HCT116 (cell line): Measurements from ENCODE around the gene PRKAG2. TPM values are rescaled to one million over a fixed set of nuclear protein-coding genes. Genes with fewer than 3 reads are reported as not detected.

Source experiments
- ATAC-seq: fragments of 200-7000 bp; cut with Tn5 transposase; 2 replicates; pipeline ENCODE4 v1.9.1; 2020; ENCODE audit warnings: mild to moderate bottlenecking, moderate library complexity
- BruUV-seq: library from RNA; stranded (reverse); fragments of 400-500 nt; replicated peaks from 2 replicates; lab custom pipeline; 2021; lab: Mats Ljungman, UMichigan
- CTCF ChIA-PET: fragments of 300-600 bp; sonication (Branson Sonifier 250); formaldehyde crosslinking; loops from one replicate; lab custom pipeline; 2021; ENCODE audit warnings: antibody characterized with exemption; lab: Charles Lee
- POLR2A ChIA-PET: fragments of 300-600, 350-600 bp; sonication (Branson Sonifier 250); formaldehyde crosslinking; loops from one replicate; lab custom pipeline; 2021; ENCODE audit warnings: antibody characterized with exemption; lab: Charles Lee
- RAD21 ChIA-PET, 2 experiments: fragments of 300-600 bp; sonication (Branson Sonifier 250); formaldehyde crosslinking; loops; one replicate each; lab custom pipeline; 2023; ENCODE audit warnings: low total read pairs in 2 of 2; ENCODE audit not compliant: uncharacterized antibody in 2 of 2, unreplicated experiment in 2 of 2, low non-redundant PET in 1 of 2; lab: Charles Lee
- DNase-seq: peaks from one replicate; pipeline ENCODE4 v3.0.0-alpha.2; 2010; ENCODE audit warnings: low read depth, low spot score
- H2AFZ ChIP-seq: fragments of 200-600 bp; shearing (Covaris generic), sonication (generic); 2 replicates; pipeline ENCODE4 v1.6.1; 2017; ENCODE audit warnings: low read depth, mixed run types, mixed read lengths, antibody characterized with exemption, low read length; ENCODE audit not compliant: poor library complexity, severe bottlenecking
- H3K27ac ChIP-seq: 2 replicates; pipeline ENCODE4 v1.5.1; 2012; ENCODE audit warnings: low read depth, low read length
- H3K27me3 ChIP-seq: fragments of 200-600 bp; sonication (generic); 2 replicates; pipeline ENCODE4 v1.6.1; 2016; ENCODE audit warnings: mixed run types, low read length, mixed read lengths; ENCODE audit not compliant: insufficient read depth
- H3K36me3 ChIP-seq, 2 experiments: fragments of 200-500 bp in 1 of 2; fragments of 200-600 bp in 1 of 2; sonication (Bioruptor generic) in 1 of 2; sonication (generic) in 1 of 2; 2 replicates each; pipeline versions ENCODE4 v1.5.1 to v1.6.1; 2014 to 2016; ENCODE audit warnings: low read length in 2 of 2, inconsistent platforms in 1 of 2, mixed read lengths in 1 of 2, mixed run types in 1 of 2; ENCODE audit not compliant: insufficient read depth in 2 of 2, control insufficient read depth in 1 of 2
- H3K4me1 ChIP-seq, 2 experiments: fragments of 200-600 bp in 1 of 2; sonication (generic) in 1 of 2; 2 replicates each; pipeline versions ENCODE4 v1.5.1 to v1.6.1; 2012 to 2017; ENCODE audit warnings: low read length in 2 of 2, inconsistent platforms in 1 of 2, mild to moderate bottlenecking in 1 of 2, mixed read lengths in 1 of 2, mixed run types in 1 of 2, moderate library complexity in 1 of 2; ENCODE audit not compliant: insufficient read depth in 2 of 2, control insufficient read depth in 1 of 2
- H3K4me2 ChIP-seq: fragments of 200-600 bp; sonication (generic); 2 replicates; pipeline ENCODE4 v1.6.1; 2017; ENCODE audit warnings: mixed run types, low read length, mixed read lengths
- H3K4me3 ChIP-seq, 2 experiments: fragments of 200-600 bp in 1 of 2; sonication (generic) in 1 of 2; replicated peaks in 1 of 2; 2 replicates each; pipeline ENCODE4 v1.5.1; 2011 to 2016; ENCODE audit warnings: low read length in 2 of 2, control low read depth in 1 of 2, low read depth in 1 of 2, mild to moderate bottlenecking in 1 of 2, mixed read lengths in 1 of 2, mixed run types in 1 of 2
- H3K79me2 ChIP-seq: fragments of 200-600 bp; sonication (generic); 2 replicates; pipeline ENCODE4 v1.6.1; 2017; ENCODE audit warnings: mild to moderate bottlenecking, mixed run types, low read length, moderate library complexity, mixed read lengths; ENCODE audit not compliant: insufficient read depth
- H3K9ac ChIP-seq: fragments of 200-600 bp; sonication (generic); 2 replicates; pipeline ENCODE4 v1.6.1; 2016; ENCODE audit warnings: low read length, mixed read lengths
- H3K9me2 ChIP-seq: fragments of 200-600 bp; sonication (generic), shearing (Covaris generic); 2 replicates; pipeline ENCODE4 v1.6.1; 2017; ENCODE audit warnings: mixed run types, mild to moderate bottlenecking, moderate library complexity; ENCODE audit not compliant: insufficient read depth
- H3K9me3 ChIP-seq, 2 experiments: fragments of 200-500 bp in 1 of 2; fragments of 200-600 bp in 1 of 2; sonication (Bioruptor generic) in 1 of 2; sonication (generic) in 1 of 2; 2 replicates each; pipeline ENCODE4 v1.6.1; 2014 to 2017; ENCODE audit warnings: low read length in 2 of 2, mixed read lengths in 2 of 2, inconsistent platforms in 1 of 2, low read depth in 1 of 2, mild to moderate bottlenecking in 1 of 2, mixed run types in 1 of 2, moderate library complexity in 1 of 2; ENCODE audit not compliant: control insufficient read depth in 1 of 2, insufficient read depth in 1 of 2
- H4K20me1 ChIP-seq: fragments of 200-600 bp; sonication (generic), shearing (Covaris generic); 2 replicates; pipeline ENCODE4 v1.6.1; 2017; ENCODE audit warnings: mixed run types, mild to moderate bottlenecking, moderate library complexity; ENCODE audit not compliant: insufficient read depth
- CEBPB ChIP-seq: IDR thresholded peaks from 2 replicates; pipeline ENCODE4 v1.6.1; 2012; ENCODE audit warnings: low read depth
- EZH2 ChIP-seq: fragments of 200-600 bp; sonication (generic); IDR thresholded peaks from 2 replicates; pipeline ENCODE4 v1.6.1; 2017; ENCODE audit warnings: antibody characterized with exemption, mixed run types
- FOSL1 ChIP-seq: IDR thresholded peaks from 2 replicates; pipeline ENCODE4 v1.6.1; 2012; ENCODE audit warnings: low read depth
- POLR2A ChIP-seq: IDR thresholded peaks from 2 replicates; pipeline ENCODE4 v1.7.0; 2011; ENCODE audit warnings: borderline replicate concordance; ENCODE audit not compliant: insufficient read depth, insufficient read length; ENCODE audit errors: extremely low read depth
- POLR2AphosphoS5 ChIP-seq: IDR thresholded peaks from 2 replicates; pipeline ENCODE4 v1.6.1; 2011; ENCODE audit warnings: mild to moderate bottlenecking, low read depth, low read length, moderate library complexity
- RAD21 ChIP-seq: IDR thresholded peaks from 2 replicates; pipeline ENCODE4 v1.6.1; 2012; ENCODE audit warnings: low read depth, mild to moderate bottlenecking
- SIN3A ChIP-seq: IDR thresholded peaks from 2 replicates; pipeline ENCODE4 v1.6.1; 2012; ENCODE audit warnings: low read depth
- SP1 ChIP-seq: IDR thresholded peaks from 2 replicates; pipeline ENCODE4 v1.6.1; 2012; ENCODE audit warnings: low read depth
- TCF7L2 ChIP-seq: IDR thresholded peaks from 2 replicates; pipeline ENCODE4 v1.7.0; 2011; ENCODE audit warnings: borderline replicate concordance, inconsistent platforms; ENCODE audit not compliant: insufficient read depth, insufficient read length; ENCODE audit errors: extremely low read depth
- YY1 ChIP-seq: IDR thresholded peaks from 2 replicates; pipeline ENCODE4 v1.6.1; 2011; ENCODE audit warnings: low read length, low read depth, moderate library complexity, mild to moderate bottlenecking; ENCODE audit not compliant: insufficient replicate concordance; ENCODE audit errors: extremely low read depth
- ZNF274 ChIP-seq: fragments of 200-500 bp; sonication (Bioruptor generic); IDR thresholded peaks from 2 replicates; pipeline ENCODE4 v1.6.1; 2014; ENCODE audit warnings: mild to moderate bottlenecking, low read depth, low read length, inconsistent platforms
- intact Hi-C: fragments of 100-400 bp; cut with micrococcal nuclease; formaldehyde crosslinking; loops from 2 replicates; pipeline ENCODE4 v1.10.0; 2022
- total RNA-seq: library from RNA; stranded (reverse); gene quantifications from one replicate; pipeline ENCODE4 v1.2.1, GENCODE V29; 2021; ENCODE audit not compliant: unreplicated experiment
- TF ChIP-seq, protein P1 (sequence below): IDR thresholded peaks from 2 replicates; pipeline ENCODE4 v1.6.1; 2012
- TF ChIP-seq, protein P2 (sequence below): IDR thresholded peaks from 2 replicates; pipeline ENCODE4 v1.6.1; 2012
- TF ChIP-seq, protein P3 (sequence below): IDR thresholded peaks from 2 replicates; pipeline ENCODE4 v1.6.1; 2011; ENCODE audit warnings: mild to moderate bottlenecking, low read length, moderate library complexity; ENCODE audit not compliant: insufficient replicate concordance; ENCODE audit errors: extremely low read depth

Gene PRKAG2
- total RNA-seq, 1 experiment from 2014 or later: 23.6 TPM

DNA sequence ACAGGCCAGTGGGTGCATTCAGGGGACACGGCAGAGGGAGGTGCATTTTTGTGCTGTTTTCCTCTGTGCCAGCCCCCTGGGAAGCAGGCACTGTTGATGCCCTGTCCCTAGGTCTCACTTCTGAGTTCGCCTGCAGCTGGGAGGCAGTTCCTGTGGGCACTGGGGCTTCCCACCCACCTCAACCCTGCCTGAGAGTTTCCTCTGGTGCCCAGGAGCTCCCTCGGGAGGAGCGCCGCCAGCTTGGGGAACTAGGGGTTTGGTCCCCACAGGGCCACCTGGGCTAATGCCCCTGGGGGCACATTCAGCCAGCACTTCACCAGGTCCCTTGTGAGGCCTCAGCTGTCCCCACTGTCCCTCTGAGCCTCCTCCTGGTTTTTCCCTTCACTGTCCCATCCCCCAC, 179.0 kb downstream of the PRKAG2 start:
- no peaks in the 10 kb centered on the region for H3K79me2 ChIP-seq
- no peak for TF ChIP-seq CEBPB
- TF ChIP-seq, protein P1, sequence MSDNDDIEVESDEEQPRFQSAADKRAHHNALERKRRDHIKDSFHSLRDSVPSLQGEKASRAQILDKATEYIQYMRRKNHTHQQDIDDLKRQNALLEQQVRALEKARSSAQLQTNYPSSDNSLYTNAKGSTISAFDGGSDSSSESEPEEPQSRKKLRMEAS: no peak
- no peak for TF ChIP-seq RAD21
- TF ChIP-seq SP1: no peak
- TF ChIP-seq SIN3A: no peak
- TF ChIP-seq EZH2: no peak
- no peak for TF ChIP-seq POLR2A
- no peak for TF ChIP-seq YY1
- TF ChIP-seq TCF7L2: no peak
- TF ChIP-seq, protein P2, sequence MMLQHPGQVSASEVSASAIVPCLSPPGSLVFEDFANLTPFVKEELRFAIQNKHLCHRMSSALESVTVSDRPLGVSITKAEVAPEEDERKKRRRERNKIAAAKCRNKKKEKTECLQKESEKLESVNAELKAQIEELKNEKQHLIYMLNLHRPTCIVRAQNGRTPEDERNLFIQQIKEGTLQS: no peak
- no peak for TF ChIP-seq POLR2AphosphoS5
- intact Hi-C loops: no loop called here
- H2AFZ ChIP-seq: no peak overlapping the region
- ChIA-PET POLR2A (no interaction called here), CTCF (no interaction called here), RAD21 (no interaction called here)
- H3K27ac ChIP-seq: no peak overlapping the region
- no peak overlapping the region for H3K4me2 ChIP-seq
- H3K9me2 ChIP-seq: no peaks in the 10 kb centered on the region
- no peak overlapping the region for H3K4me3 ChIP-seq
- no peaks in the 10 kb centered on the region for H3K9me3 ChIP-seq
- peaks cover 11 to 22% of the 10 kb centered on the region in 2 experiments; a peak in 3 of 4 replicates for H3K4me1 ChIP-seq
- H3K9ac ChIP-seq: no peak overlapping the region
- no peak for ATAC-seq
- H3K36me3 ChIP-seq: no peaks in the 10 kb centered on the region
- no peak for DNase-seq
- BruUV-seq: no TSS peak
- no peaks in the 10 kb centered on the region for H4K20me1 ChIP-seq
- no peaks in the 10 kb centered on the region for H3K27me3 ChIP-seq

DNA sequence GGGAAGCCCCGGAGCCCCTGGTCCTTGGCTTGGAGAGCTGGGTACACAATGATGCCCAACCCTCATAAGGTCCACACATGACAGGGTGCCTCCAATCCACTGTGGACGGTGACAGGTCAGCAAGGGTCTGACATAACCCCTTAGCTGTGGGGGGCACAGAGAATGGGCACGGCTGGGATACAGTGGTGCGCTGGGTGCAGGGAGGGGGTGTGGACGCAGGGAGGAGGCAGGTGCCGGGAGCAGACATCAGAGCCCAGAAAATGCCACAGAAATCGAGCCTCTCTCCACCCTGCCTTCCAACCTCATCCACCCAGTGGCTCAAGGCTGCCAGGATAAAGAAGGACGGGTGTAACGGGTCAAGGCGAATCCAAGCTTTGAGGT, 179.4 kb downstream of the PRKAG2 start:
- H3K36me3 ChIP-seq: no peaks in the 10 kb centered on the region
- no peak overlapping the region for H2AFZ ChIP-seq
- CTCF ChIA-PET: interaction anchor here (1.2 kb wide), 1 partner anchor 9 kb away, joined by 3 read pairs; no protein-coding TSS in a partner anchor
- H3K27ac ChIP-seq: no peak overlapping the region
- H3K4me1 ChIP-seq: peaks cover 11 to 22% of the 10 kb centered on the region in 2 experiments; a peak in 3 of 4 replicates
- TF ChIP-seq POLR2AphosphoS5: no peak
- TF ChIP-seq YY1: no peak
- no peak for TF ChIP-seq FOSL1
- no peak for TF ChIP-seq ZNF274
- TF ChIP-seq TCF7L2: no peak
- TF ChIP-seq POLR2A: no peak
- TF ChIP-seq, protein P3, sequence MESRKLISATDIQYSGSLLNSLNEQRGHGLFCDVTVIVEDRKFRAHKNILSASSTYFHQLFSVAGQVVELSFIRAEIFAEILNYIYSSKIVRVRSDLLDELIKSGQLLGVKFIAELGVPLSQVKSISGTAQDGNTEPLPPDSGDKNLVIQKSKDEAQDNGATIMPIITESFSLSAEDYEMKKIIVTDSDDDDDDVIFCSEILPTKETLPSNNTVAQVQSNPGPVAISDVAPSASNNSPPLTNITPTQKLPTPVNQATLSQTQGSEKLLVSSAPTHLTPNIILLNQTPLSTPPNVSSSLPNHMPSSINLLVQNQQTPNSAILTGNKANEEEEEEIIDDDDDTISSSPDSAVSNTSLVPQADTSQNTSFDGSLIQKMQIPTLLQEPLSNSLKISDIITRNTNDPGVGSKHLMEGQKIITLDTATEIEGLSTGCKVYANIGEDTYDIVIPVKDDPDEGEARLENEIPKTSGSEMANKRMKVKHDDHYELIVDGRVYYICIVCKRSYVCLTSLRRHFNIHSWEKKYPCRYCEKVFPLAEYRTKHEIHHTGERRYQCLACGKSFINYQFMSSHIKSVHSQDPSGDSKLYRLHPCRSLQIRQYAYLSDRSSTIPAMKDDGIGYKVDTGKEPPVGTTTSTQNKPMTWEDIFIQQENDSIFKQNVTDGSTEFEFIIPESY: no peak
- DNase-seq (no peak), ATAC-seq (no peak)
- RAD21 ChIA-PET: no interaction called here
- intact Hi-C loops: no loop called here
- H3K4me2 ChIP-seq: no peak overlapping the region
- POLR2A ChIA-PET: no interaction called here
- BruUV-seq: no TSS peak
- no peaks in the 10 kb centered on the region for H3K9me2 ChIP-seq
- no peak overlapping the region for H3K4me3 ChIP-seq
- H4K20me1 ChIP-seq: no peaks in the 10 kb centered on the region
- no peaks in the 10 kb centered on the region for H3K27me3 ChIP-seq
- no peaks in the 10 kb centered on the region for H3K9me3 ChIP-seq
- H3K9ac ChIP-seq: no peak overlapping the region
- H3K79me2 ChIP-seq: no peaks in the 10 kb centered on the region
